GM19328 (cell line): ENCODE data around the gene ZNF583.

Experiments used
- ATAC-seq: cut with Tn5 transposase; IDR thresholded peaks from one replicate; pipeline ENCODE4 v1.9.1; 2021; ENCODE audit warnings: mild to moderate bottlenecking, moderate library complexity; ENCODE audit not compliant: unreplicated experiment

The ZNF583 gene

DNA sequence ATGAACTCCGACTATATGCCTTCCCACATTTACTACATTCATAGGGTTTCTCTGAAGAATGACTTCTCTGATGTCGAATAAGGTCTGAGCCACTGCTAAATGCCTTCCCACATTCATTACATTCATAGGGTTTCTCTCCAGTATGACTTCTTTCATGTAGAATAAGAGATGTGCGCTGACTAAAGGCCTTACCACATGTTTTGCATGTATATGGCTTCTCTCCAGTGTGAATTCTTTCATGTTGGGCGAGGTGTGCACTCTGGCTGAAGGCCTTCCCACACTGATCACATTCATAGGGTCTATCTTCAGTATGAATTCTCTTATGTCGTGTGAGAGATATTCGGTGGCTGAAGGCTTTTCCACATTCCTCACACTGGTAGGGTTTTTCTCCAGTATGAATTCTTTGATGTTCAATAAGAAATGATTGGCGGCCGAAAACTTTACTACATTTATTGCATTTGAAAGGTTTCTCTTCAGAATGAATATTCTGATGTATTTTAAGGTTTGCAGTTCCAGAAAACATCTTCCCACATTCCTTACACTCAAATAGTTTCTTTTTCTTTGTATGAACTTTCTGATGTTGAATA lies 37.2 kb downstream of the ZNF583 start:
- no peak for ATAC-seq

DNA sequence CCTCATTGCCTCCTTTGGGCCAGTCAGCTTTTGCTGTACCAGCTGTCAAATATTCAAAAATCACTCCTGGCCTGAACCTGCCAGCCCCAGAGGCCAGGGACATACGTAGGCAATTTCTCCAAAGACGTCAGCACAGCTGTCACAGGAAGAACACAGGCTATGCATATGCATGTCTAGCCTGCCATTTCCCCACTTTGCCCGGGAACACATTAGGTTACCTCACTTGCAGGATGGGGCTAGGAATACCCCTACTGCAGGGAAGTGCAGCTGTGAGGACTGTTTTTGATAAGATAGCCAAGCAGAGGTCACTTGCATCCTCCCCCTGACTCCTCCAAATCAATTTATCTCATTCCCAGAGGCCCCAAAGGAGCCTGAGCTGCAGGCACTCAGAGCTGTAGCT lies 70.2 kb downstream of the ZNF583 start:
- no peak for ATAC-seq

DNA sequence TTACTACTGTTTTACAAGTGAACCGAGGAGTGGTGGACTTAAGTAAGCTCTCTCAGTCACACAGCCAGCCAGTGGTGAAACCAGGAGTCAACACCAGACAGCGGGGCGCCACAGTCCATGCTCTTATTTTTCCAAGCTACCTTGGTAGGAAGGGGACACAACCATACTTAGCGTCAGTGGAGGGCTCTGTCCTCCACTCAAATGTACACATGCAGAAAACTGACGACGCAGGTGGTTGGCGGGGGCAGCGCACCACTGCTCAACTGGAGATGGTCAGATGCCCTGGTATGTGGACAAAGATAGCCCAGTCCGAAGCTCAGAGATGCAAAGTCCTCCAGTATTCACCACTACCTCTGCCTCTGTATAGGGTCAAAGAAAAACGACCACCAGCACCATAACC lies 72.0 kb downstream of the ZNF583 start:
- ATAC-seq = no peak
